22Rv1 (cell line): ENCODE data around the gene SLC15A1.

Experiments
- ZFX ChIP-seq: fragments of 450-650 bp; IDR thresholded peaks from 2 replicates; pipeline ENCODE4 v1.6.1; 2017; ENCODE audit warnings: antibody characterized with exemption, borderline replicate concordance
- TF ChIP-seq, protein P1 (sequence below): fragments of 450-650 bp; IDR thresholded peaks from 2 replicates; pipeline ENCODE4 v1.5.1; 2017; ENCODE audit warnings: mild to moderate bottlenecking

GRCh38 chr13:98755116-98755515, 2.6 kb upstream of the SLC15A1 start:
- TF ChIP-seq, protein P1, sequence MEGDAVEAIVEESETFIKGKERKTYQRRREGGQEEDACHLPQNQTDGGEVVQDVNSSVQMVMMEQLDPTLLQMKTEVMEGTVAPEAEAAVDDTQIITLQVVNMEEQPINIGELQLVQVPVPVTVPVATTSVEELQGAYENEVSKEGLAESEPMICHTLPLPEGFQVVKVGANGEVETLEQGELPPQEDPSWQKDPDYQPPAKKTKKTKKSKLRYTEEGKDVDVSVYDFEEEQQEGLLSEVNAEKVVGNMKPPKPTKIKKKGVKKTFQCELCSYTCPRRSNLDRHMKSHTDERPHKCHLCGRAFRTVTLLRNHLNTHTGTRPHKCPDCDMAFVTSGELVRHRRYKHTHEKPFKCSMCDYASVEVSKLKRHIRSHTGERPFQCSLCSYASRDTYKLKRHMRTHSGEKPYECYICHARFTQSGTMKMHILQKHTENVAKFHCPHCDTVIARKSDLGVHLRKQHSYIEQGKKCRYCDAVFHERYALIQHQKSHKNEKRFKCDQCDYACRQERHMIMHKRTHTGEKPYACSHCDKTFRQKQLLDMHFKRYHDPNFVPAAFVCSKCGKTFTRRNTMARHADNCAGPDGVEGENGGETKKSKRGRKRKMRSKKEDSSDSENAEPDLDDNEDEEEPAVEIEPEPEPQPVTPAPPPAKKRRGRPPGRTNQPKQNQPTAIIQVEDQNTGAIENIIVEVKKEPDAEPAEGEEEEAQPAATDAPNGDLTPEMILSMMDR = no peak
- no peak for TF ChIP-seq ZFX
